Measurements from ENCODE around the gene PIGQ. TPM values are rescaled to one million over a fixed set of nuclear protein-coding genes. Genes with fewer than 3 reads are reported as not detected.

The PIGQ gene
- total RNA-seq, 1 donor from 2014 or later, result 53.1 TPM

GRCh38 chr16:561413-561794 lies 8.4 kb upstream of the PIGQ start:
- intact Hi-C loops (cut with micrococcal nuclease), result no loop called here
- Mint-ChIP-seq H3K27ac (no peak overlapping the region), H3K4me3 (no peak overlapping the region), H3K9me3 (no peaks in the 10 kb centered on the region), H3K4me1 (peaks cover 5% of the 10 kb centered on the region), H3K27me3 (peaks cover 10% of the 10 kb centered on the region), H3K36me3 (ENCODE audit: low read depth) (no peaks in the 10 kb centered on the region)
- DNase-seq, result no peak
- no peak for TF ChIP-seq CTCF (IDR thresholded peaks at IDR 0.05)
- POLR2A ChIA-PET, result no interaction called here
- CTCF ChIA-PET, result no interaction called here
- ATAC-seq (ENCODE audit: low read depth), result no peak

GRCh38 chr16:561957-562938 lies 7.5 kb upstream of the PIGQ start:
- no peak for ATAC-seq (ENCODE audit: low read depth)
- ChIA-PET POLR2A (no interaction called here), CTCF (no interaction called here)
- TF ChIP-seq CTCF (IDR thresholded peaks at IDR 0.05), result no peak
- DNase-seq, result no peak
- Mint-ChIP-seq H3K4me3 (no peak overlapping the region), H3K9me3 (no peaks in the 10 kb centered on the region), H3K27me3 (peaks cover 10% of the 10 kb centered on the region), H3K4me1 (peaks cover 13% of the 10 kb centered on the region), H3K36me3 (ENCODE audit: low read depth) (no peaks in the 10 kb centered on the region), H3K27ac (no peak overlapping the region)
- intact Hi-C loops (cut with micrococcal nuclease), result no loop called here

- Mint-ChIP-seq H3K36me3 (ENCODE audit: low read depth) (no peaks in the 10 kb centered on the region), H3K27ac (no peak overlapping the region), H3K27me3 (peaks cover 10% of the 10 kb centered on the region), H3K9me3 (no peaks in the 10 kb centered on the region), H3K4me1 (peaks cover 14% of the 10 kb centered on the region), H3K4me3 (no peak overlapping the region)
- intact Hi-C loops (cut with micrococcal nuclease), result no loop called here
- DNase-seq, result no peak
- ChIA-PET POLR2A (no interaction called here), CTCF (no interaction called here)
- no peak for TF ChIP-seq CTCF (IDR thresholded peaks at IDR 0.05)
- no peak for ATAC-seq (ENCODE audit: low read depth)
Measured at GRCh38 chr16:563072-563644, 6.6 kb upstream of the PIGQ start.

GRCh38 chr16:564690-565418 lies 4.9 kb upstream of the PIGQ start:
- Mint-ChIP-seq H3K9me3 (no peaks in the 10 kb centered on the region), H3K4me3 (no peak overlapping the region), H3K36me3 (ENCODE audit: low read depth) (no peaks in the 10 kb centered on the region), H3K27me3 (peaks cover 7% of the 10 kb centered on the region), H3K27ac (no peak overlapping the region), H3K4me1 (peaks cover 18% of the 10 kb centered on the region)
- POLR2A ChIA-PET, result interaction anchor here (0.6 kb wide), 1 partner anchor 194 kb away, joined by 6 read pairs; no protein-coding TSS in a partner anchor
- intact Hi-C loops (cut with micrococcal nuclease), result loop anchor here (5.0 kb wide), 1 partner anchor 38 kb away; the partner anchor contains the start of gene CAPN15
- DNase-seq (no peak), ATAC-seq (ENCODE audit: low read depth) (no peak)
- TF ChIP-seq CTCF (IDR thresholded peaks at IDR 0.05), result no peak
- CTCF ChIA-PET, result no interaction called here
